ENCODE data around the gene MDGA2.

MDGA2 gene

GRCh38 chr14:46885566-46885965, 789.8 kb downstream of the MDGA2 start:
- DNase-seq: no peak

DNA sequence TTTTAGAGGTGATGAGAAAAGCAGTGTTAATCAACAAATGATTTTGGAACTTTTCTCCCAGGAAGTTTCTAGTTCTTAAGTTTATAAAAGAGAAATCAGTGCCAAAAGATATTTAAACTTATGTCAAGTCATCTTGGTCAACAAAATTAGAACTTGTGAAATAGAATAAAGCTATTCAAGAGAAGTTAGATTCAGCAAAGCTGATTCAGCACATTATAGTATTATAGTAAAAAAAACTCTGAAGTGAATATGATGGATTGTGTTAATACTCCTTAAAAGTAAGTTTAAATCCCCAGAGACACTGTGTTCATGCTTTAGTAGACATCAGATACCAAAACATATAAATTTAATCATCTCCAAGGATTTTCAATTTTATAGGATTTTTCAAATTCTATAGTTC, 813.7 kb downstream of the MDGA2 start:
- no peak for DNase-seq

- peak; percentile 27 for DNase-seq
Measured at GRCh38 chr14:46840944-46841720, 834.3 kb downstream of the MDGA2 start.

- DNase-seq: no peak
Measured at GRCh38 chr14:46820291-46820690, 855.1 kb downstream of the MDGA2 start.

DNA sequence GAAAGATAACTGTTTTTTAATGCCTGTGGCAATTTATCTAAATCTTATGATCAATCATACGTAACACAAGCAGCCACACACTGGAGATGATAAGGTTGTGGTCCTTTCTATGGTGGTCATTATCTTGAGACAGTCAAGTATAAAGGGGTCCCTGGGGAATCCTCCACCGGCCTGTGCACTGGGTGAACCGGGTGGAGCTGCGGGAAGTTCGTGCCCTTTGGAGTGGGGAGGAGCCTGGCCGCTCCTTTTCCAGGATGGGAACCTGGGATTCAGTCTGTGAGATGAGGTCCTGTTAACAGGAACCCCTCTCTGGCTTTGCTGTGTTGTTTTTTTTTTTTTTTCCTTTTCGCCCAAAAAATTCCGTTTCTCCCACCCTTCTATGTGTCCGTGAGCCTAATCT, 856.3 kb downstream of the MDGA2 start:
- DNase-seq: no peak

- DNase-seq: no peak
Measured at GRCh38 chr14:46818147-46818546, 857.3 kb downstream of the MDGA2 start.

GRCh38 chr14:46793144-46793543, 882.3 kb downstream of the MDGA2 start:
- DNase-seq: no peak
